NAMALWA (cell line): ENCODE results near the gene EXOSC7.

Source experiments
- DNase-seq: peaks from one replicate; pipeline ENCODE4 v3.0.0-alpha.2; 2015; ENCODE audit warnings: low spot score

EXOSC7 gene

DNA sequence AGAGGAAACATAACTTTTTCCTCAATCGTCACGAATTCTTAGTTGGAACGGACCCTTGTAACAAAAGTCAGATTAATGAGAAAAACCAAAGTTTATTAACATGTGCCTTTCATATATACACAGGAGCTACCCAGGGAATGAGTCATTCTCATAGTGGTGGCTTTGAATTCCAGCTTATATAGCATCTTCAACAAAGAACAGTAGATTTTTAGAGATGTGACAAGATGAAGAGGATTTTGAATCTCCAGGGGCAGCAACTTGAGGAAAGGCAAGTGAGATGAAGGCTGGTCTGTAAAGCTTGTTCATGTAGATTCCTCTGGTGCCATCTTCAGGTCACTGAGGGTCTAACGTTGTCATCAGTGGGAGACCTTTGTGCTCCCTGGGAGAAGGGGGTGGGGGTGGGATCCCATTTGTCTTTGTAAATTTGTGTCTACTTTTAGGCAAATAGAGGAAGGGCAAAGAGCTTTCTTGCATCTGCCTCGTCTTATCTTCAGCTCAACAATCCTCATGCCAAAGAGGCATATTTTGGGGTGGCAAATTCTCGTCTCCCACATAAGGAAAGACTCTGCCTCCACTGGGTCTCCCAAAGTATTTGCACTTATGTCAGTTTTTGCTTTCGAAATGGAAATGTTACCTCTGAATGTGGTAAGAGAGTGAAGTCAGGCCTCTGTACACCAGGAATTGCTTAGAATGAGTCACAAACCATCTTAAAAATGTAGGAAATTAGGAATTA lies 79.5 kb downstream of the EXOSC7 start:
- DNase-seq = peak; percentile 49

DNA sequence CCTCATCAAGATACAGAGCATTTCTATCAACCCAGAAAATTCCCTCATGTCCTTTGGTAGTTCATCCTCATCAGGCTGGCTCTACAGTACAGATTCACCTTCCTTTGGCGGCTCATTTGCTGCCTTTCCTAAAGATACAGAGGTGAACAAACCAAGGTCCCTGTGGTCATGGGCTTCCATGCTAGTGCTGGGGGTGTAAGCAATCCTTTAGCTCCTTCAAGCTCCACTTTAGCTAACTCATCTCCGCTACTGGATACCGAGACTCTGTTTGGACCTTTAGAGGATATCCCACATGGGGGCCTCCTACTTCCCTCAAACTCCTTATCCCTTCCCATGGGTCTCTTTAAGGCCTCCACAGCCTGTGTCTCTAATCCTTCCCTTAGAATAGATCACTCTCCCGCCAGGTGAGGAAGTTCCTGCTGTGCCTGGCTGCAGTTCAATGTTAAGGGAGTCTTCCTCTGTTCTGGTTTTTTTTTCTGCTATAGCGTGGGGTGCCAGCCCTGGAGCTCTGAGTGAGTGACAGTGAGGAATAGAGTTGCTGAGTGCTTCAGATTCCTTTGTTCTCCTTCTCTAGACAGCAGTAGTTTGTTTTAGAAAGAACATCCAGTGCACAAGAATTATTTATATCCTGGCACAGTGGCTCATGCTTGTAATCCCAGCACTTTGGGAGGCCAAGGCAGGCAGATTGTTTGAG lies 80.7 kb downstream of the EXOSC7 start:
- DNase-seq = no peak

DNA sequence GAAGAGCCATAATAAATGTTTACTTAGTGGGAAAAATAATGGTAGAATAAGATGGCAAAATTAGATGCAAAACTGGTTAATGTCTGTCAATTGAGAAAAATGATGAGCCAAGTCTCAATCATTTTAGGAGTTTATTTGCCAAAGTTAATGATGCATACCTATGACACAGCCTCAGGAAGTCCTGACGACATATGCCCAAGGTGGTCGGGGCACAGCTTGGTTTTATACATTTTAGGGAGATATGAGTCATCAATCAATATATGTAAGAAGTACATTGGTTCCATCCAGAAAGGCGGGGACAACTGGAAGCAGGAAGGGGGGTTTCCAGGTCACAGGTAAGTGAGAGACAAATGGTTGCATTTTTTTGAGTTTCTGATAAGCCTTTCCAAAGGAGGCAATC lies 81.5 kb downstream of the EXOSC7 start:
- DNase-seq = no peak

DNA sequence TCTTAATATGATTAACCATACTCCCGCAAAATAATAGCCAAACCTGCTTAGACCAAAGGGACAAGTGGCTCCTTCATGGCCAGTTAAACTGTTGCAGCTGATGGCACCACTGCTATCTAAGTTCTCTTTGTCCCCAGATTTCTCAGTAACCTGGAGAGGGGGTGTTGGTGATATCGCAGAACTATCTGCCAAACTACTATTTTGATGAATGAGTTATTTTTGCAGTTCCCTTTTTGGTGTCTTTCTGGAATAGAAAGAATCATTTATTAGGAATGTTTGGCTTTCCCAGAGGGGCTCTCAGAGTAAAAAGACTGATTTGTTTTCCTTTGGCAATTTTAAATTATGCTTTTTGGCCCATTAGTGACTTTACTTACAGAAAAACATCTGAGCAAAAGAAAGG lies 83.1 kb downstream of the EXOSC7 start:
- DNase-seq = no peak

DNA sequence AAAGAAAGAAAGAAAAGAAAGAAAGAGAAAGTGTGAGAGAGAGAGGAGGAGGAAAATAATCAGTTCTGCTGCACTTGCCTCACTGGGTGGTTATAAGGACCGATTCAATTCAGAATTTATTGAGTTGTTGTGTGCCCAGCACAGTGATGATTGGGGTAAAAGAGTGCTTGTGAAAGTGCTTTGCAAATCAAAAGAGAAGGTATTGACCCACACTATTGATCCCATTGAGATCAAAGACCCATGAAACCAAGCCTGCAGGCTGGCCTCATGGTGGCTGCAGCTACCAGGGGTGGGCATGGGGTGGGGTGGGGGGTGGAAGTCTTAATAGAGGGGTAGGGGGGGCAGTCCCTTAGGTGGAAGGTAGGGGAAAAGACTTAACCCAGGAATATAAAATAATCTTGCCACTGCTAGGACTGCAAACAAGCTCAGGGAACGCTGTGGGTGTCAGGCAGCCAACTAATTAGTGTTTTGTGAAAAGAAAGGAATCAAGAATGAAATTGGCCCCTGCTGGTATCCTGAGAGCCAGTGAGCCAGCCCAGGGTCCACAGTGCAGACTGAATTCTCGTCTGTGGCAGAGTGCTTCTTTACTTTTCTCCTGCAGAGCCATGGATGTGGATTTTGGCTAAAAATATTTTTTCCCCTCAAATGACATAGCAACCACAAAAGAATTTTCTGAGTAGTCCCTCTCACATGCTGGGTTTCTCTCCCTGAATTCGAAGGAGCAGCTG lies 84.3 kb downstream of the EXOSC7 start:
- no peak for DNase-seq
